BLaER1 (cell line): ENCODE measurements around the gene FUZ.
A peak's percentile ranks its signal among the peaks of the same experiment; 100 is the strongest.

ENCODE experiments used
- H3K27ac ChIP-seq: shearing (Covaris generic); formaldehyde crosslinking; 2 replicates; pipeline ENCODE4 v1.8.1; 2022
- H3K27me3 ChIP-seq: shearing (Covaris generic); formaldehyde crosslinking; 2 replicates; pipeline ENCODE4 v1.8.1; 2022
- H3K36me3 ChIP-seq: shearing (Covaris generic); formaldehyde crosslinking; 2 replicates; pipeline ENCODE4 v1.8.1; 2022
- H3K4me1 ChIP-seq: shearing (Covaris generic); formaldehyde crosslinking; 2 replicates; pipeline ENCODE4 v1.8.1; 2022
- H3K4me2 ChIP-seq: shearing (Covaris generic); formaldehyde crosslinking; 2 replicates; pipeline ENCODE4 v1.8.1; 2022
- H3K4me3 ChIP-seq: shearing (Covaris generic); formaldehyde crosslinking; 2 replicates; pipeline ENCODE4 v1.8.1; 2022
- H3K9ac ChIP-seq: shearing (Covaris generic); formaldehyde crosslinking; 2 replicates; pipeline ENCODE4 v1.8.1; 2022
- H3K9me3 ChIP-seq: shearing (Covaris generic); formaldehyde crosslinking; 2 replicates; pipeline ENCODE4 v1.8.1; 2022
- H4K20me1 ChIP-seq: shearing (Covaris generic); formaldehyde crosslinking; 2 replicates; pipeline ENCODE4 v1.8.1; 2022
- Cebpa-rat ChIP-seq: shearing (Covaris generic); IDR thresholded peaks from 2 replicates; pipeline ENCODE4 v1.8.1; 2022

Gene FUZ

DNA sequence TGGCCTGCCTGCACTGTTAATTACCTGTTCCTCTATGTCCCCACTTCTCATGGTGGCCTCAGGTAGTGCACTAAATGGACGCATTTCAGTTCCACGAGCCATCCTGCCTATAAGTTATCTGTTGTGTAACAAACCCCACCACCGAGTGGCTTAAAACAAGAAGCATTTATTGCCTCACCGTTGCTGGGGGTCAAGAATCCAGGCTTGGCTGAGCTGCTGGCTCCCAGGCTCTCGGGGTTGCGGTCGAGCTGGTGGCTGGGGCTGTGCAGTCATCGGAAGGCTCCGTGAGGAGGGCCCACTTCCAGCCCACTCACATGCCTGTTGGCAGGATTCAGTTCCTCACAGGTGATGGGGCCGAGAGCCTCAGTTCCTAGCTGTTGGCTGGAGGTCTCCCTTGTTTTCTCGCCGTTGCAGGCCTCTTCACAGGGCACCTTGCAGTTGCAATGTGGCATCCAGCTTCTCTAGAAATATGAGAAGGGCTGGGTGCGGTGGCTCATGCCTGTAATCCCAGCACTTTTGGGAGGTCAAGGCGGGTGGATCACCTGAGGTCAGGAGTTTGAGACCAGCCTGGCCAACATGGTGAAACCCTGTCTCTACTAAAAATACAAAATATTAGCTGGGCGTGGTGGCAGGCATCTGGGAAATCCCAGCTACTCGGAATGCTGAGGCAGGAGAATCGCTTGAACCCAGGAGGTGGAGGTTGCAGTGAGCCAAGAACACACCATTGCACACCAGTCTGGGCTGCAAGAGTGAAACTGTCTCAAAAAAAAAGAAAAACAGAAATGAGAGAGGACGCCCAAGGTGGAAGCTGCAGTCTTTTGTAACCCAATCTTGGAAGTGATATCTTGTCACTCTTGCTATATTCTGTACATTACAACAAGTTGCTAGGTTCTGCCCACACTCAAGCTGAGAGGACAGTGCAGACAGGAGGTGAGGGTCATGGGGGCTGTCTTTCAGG is 31.3 kb upstream of the FUZ start:
- Histone ChIP-seq H3K4me3 (no peak overlapping the region), H3K9me3 (peaks cover 6% of the 10 kb centered on the region; the same call in 1 of the 2 replicates), H4K20me1 (peaks cover 24% of the 10 kb centered on the region; the same call in 1 of the 2 replicates), H3K4me1 (peaks cover 35% of the 10 kb centered on the region), H3K27me3 (no peaks in the 10 kb centered on the region; the same call in 1 of the 2 replicates), H3K4me2 (peak overlapping the region; percentile 63), H3K27ac (no peak overlapping the region), H3K36me3 (peaks cover 25% of the 10 kb centered on the region), H3K9ac (no peak overlapping the region)
- TF ChIP-seq Cebpa-rat, result no peak

DNA sequence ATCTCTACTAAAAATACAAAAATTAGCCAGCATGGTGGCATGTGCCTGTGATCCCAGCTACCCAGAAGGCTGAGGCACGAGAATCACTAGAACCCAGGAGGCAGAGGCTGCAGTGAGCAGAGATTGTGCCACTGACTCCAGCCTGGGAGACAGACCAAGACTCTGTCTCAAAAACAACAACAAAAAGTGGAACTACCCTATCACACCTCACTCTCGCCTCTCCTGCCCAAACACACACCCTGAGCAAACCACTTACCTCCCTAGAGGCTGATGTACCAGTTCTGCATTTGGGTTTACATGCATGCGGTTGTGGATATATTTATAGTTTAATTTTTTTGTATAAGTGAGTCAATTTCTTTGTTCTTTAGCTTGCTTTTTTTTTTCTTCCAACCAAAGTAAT is 30.2 kb upstream of the FUZ start:
- peaks cover 32% of the 10 kb centered on the region for H3K36me3 ChIP-seq
- H3K9me3 ChIP-seq, result no peaks in the 10 kb centered on the region
- H3K4me2 ChIP-seq, result peak overlapping the region; percentile 63
- H3K27ac ChIP-seq, result no peak overlapping the region
- H4K20me1 ChIP-seq, result peaks cover 30% of the 10 kb centered on the region; the same call in 1 of the 2 replicates
- no peak overlapping the region for H3K4me3 ChIP-seq
- no peak for TF ChIP-seq Cebpa-rat
- H3K27me3 ChIP-seq, result no peaks in the 10 kb centered on the region; the same call in 1 of the 2 replicates
- peaks cover 29% of the 10 kb centered on the region for H3K4me1 ChIP-seq
- no peak overlapping the region for H3K9ac ChIP-seq

DNA sequence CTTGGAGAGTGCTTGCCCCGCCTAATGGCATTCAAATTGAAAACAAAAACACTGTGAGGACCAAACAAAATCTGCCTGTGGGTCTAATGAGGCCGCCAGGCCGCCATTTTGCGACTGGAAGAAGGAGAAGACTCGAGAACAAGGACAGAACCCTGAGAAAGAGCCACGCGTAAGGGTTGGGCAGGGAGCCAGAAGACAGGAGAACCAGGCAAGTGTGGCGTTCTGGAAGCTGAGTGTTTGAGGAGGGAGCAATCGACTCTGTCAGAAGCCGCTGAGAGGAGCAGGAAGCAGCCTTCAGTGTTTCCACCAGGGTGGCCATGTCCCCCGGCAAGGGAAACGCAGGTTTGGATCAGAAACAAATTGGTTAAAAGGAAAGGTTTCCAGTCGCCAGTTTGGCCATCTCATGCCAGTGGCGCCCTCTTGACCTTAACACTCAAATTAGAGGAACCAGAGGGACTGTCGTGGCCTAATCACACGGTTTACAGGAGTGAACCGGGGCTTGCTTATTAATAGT is 27.7 kb upstream of the FUZ start:
- H4K20me1 ChIP-seq, result peaks cover 46% of the 10 kb centered on the region; the same call in 1 of the 2 replicates
- H3K4me2 ChIP-seq, result no peak overlapping the region
- peaks cover 29% of the 10 kb centered on the region for H3K4me1 ChIP-seq
- no peaks in the 10 kb centered on the region; the same call in 1 of the 2 replicates for H3K27me3 ChIP-seq
- TF ChIP-seq Cebpa-rat, result no peak
- H3K9ac ChIP-seq, result no peak overlapping the region
- H3K9me3 ChIP-seq, result no peaks in the 10 kb centered on the region
- H3K36me3 ChIP-seq, result peaks cover 57% of the 10 kb centered on the region
- H3K4me3 ChIP-seq, result no peak overlapping the region
- H3K27ac ChIP-seq, result no peak overlapping the region

- no peak overlapping the region for H3K4me2 ChIP-seq
These were observed 27.2 kb upstream of the FUZ start for GRCh38 chr19:49840321-49840720.

GRCh38 chr19:49839713-49840112 is 26.6 kb upstream of the FUZ start:
- peaks cover 46% of the 10 kb centered on the region; the same call in 1 of the 2 replicates for H4K20me1 ChIP-seq
- no peaks in the 10 kb centered on the region; the same call in 1 of the 2 replicates for H3K27me3 ChIP-seq
- TF ChIP-seq Cebpa-rat, result no peak
- H3K9me3 ChIP-seq, result no peaks in the 10 kb centered on the region
- no peak overlapping the region for H3K4me2 ChIP-seq
- H3K4me1 ChIP-seq, result peaks cover 29% of the 10 kb centered on the region
- peaks cover 67% of the 10 kb centered on the region for H3K36me3 ChIP-seq
- no peak overlapping the region for H3K27ac ChIP-seq
- no peak overlapping the region for H3K4me3 ChIP-seq
- H3K9ac ChIP-seq, result no peak overlapping the region

More at GRCh38 chr19:49840321-49840720, 27.2 kb upstream of the FUZ start:
- Histone ChIP-seq H3K9me3 (no peaks in the 10 kb centered on the region), H3K27ac (no peak overlapping the region), H4K20me1 (peaks cover 46% of the 10 kb centered on the region; the same call in 1 of the 2 replicates), H3K4me3 (no peak overlapping the region), H3K27me3 (no peaks in the 10 kb centered on the region; the same call in 1 of the 2 replicates), H3K4me1 (peaks cover 29% of the 10 kb centered on the region), H3K36me3 (peaks cover 61% of the 10 kb centered on the region), H3K9ac (no peak overlapping the region)
- TF ChIP-seq Cebpa-rat, result no peak

DNA sequence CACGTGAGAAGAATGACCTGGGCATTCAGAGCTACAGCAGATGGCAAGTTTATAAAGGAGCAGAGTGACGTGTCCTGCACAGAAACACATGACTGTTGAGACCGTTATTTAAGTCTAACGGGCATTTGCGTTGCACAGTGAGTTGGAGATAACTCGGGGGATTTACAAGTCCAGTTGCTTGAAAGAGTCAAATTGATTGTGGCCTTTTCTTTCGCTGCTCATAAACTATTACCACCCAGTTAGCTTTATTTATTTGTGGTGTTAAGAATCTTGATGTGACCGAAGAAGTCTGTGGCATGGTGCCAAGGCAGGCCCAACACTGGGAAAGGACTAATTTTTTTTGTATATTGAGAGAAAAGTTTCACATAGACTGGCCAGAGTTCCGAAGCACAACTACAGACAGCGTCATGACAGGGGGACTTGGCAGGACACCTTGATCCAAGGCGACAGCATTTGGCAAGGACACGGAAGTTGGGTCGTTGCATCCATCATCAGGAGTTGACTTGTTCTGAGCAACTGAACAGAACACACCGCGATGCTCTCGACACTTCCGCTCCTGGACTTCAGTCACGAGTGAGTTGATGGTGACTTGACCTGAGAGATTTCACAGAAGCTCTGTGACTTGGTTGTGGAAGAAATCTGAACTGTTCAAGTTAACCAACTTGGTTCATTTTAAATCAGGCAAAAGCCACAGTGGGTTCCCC is 25.9 kb upstream of the FUZ start:
- Histone ChIP-seq H3K4me1 (peaks cover 23% of the 10 kb centered on the region), H3K27me3 (no peaks in the 10 kb centered on the region; the same call in 1 of the 2 replicates), H3K4me2 (no peak overlapping the region), H3K36me3 (peaks cover 74% of the 10 kb centered on the region), H3K4me3 (no peak overlapping the region), H3K27ac (no peak overlapping the region), H3K9me3 (no peaks in the 10 kb centered on the region), H3K9ac (no peak overlapping the region), H4K20me1 (peaks cover 47% of the 10 kb centered on the region; the same call in 1 of the 2 replicates)
- no peak for TF ChIP-seq Cebpa-rat

DNA sequence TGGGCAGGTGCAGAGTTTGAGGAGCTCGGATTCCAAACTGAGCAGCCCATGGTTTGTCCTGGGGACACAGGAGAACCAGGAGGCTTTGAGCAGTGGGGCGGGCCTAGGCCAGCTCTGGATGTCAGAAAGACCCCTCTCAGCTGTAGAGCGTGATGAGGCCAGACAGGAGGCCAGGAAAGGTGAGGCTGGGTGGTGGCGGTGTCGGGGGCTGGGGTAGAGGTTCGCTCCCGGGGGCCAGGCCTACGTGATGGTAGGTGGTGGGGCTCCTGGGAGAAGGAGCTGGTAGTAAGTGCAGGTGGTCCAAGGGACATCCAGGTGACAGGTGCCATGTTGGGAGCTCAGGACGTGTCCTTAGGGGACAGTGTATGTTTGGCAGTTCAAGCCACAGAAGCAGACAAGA is 24.3 kb upstream of the FUZ start:
- Histone ChIP-seq H3K27me3 (no peaks in the 10 kb centered on the region; the same call in 1 of the 2 replicates), H3K27ac (no peak overlapping the region), H3K4me1 (peaks cover 11% of the 10 kb centered on the region), H4K20me1 (peaks cover 39% of the 10 kb centered on the region), H3K4me2 (no peak overlapping the region), H3K9ac (no peak overlapping the region), H3K9me3 (no peaks in the 10 kb centered on the region), H3K36me3 (peaks cover 90% of the 10 kb centered on the region), H3K4me3 (no peak overlapping the region)
- no peak for TF ChIP-seq Cebpa-rat

DNA sequence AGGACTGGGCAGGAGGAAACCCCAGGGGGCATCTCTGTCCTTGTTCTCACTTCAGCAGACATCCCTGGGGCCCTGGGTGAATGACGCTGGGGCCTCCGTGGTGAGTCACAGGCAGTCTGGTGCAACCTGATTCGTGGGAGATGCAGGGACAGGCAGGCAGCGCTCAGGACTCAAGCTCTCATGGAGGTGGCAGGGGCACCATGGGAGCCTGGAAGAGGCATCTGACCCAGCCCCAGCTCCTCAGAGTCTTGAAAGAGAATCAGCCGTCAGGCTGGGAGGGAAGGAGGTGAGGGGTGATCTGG is 23.9 kb upstream of the FUZ start:
- Histone ChIP-seq H3K4me1 (peaks cover 13% of the 10 kb centered on the region), H4K20me1 (peaks cover 35% of the 10 kb centered on the region), H3K27me3 (no peaks in the 10 kb centered on the region; the same call in 1 of the 2 replicates), H3K36me3 (peaks cover 95% of the 10 kb centered on the region), H3K9me3 (no peaks in the 10 kb centered on the region), H3K27ac (no peak overlapping the region), H3K4me3 (no peak overlapping the region), H3K9ac (no peak overlapping the region), H3K4me2 (no peak overlapping the region)
- no peak for TF ChIP-seq Cebpa-rat

DNA sequence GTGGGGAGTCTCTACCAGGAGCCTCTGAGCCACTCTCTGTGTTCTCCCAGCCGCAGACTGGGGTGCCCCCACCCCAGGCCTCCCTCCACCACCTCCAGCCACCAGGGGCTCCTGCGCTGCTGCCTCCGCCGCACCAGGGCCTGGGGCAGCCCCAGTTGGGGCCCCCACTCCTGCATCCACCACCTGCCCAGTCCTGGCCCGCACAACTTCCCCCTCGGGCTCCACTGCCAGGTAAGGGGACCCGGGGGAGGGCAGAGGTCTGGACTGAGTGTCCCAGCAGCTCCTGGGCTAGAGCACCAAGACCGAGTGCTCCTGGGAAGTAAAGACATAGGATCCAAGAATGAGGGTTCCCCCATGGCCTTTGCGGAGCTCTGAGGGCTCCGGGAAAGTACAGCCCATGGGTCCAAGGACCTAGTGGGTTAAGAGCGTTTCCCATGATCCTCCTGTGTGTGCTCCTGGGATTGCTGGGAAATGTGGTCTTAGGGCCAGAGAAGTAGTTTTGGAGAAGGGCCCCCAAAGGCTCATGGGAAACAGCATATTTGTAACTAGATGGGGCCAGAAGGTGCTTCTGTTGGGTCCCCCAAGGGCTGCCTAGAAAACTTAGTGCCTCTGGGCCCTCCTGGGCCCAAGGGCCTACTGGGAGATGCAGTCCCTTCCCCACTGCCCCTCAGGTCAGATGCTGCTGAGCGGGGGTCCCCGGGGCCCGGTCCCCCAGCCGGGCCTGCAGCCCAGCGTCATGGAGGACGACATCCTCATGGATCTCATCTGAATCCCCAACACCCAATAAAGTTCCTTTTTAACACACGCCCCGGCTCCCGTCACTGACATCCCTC is 23.3 kb upstream of the FUZ start:
- no peak overlapping the region for H3K4me2 ChIP-seq
- H3K9me3 ChIP-seq, result no peaks in the 10 kb centered on the region
- TF ChIP-seq Cebpa-rat, result no peak
- no peaks in the 10 kb centered on the region; the same call in 1 of the 2 replicates for H3K27me3 ChIP-seq
- H3K9ac ChIP-seq, result no peak overlapping the region
- H3K4me3 ChIP-seq, result no peak overlapping the region
- no peak overlapping the region for H3K27ac ChIP-seq
- H3K4me1 ChIP-seq, result peaks cover 13% of the 10 kb centered on the region
- H3K36me3 ChIP-seq, result peaks cover 100% of the 10 kb centered on the region
- peaks cover 39% of the 10 kb centered on the region for H4K20me1 ChIP-seq
